ENCODE data around the gene APCDD1L.
A peak's percentile ranks its signal among the peaks of the same experiment; 100 is the strongest.
"Not testable (repeated sequence)": the region's sequence is repeated elsewhere in the genome, so short reads cannot be mapped to it uniquely, and the experiment has no call there.

The APCDD1L gene

DNA sequence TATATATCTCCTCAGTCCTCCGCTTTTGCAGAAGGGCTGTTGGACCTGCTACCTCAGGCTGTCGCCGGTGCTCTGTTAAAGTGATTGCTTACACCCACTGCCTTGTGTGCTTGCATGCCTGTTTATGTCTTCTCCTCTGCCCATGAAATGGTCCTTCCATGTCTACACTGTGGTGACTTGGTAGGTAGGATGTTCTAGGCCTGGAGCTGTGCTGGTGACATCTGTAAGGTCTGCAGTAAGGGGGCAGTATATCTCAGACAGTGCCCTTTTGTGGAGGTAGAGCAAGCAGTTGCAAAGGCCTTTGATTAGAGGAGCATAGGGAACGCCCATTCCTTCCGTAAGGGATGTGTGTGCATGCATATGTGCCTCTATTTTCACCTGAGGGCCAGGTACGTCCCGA is 85.9 kb downstream of the APCDD1L start:
- no peak overlapping the region for H3K4me2 ChIP-seq (ENCODE audit: low read depth, low read length, poor library complexity, severe bottlenecking)
- no peaks in the 10 kb centered on the region for H3F3A ChIP-seq (ENCODE audit: low read depth)
- H3K9ac ChIP-seq (ENCODE audit: low read depth, low read length, poor library complexity, severe bottlenecking), result no peak overlapping the region
- H3K9me2 ChIP-seq (replicated peaks; ENCODE audit: low read depth, low read length), result no peaks in the 10 kb centered on the region
- peaks cover 10% of the 10 kb centered on the region for H3K4me1 ChIP-seq (ENCODE audit: insufficient read depth, low read length, poor library complexity, severe bottlenecking)
- H3K9me3 ChIP-seq (ENCODE audit: insufficient read depth, low read depth, low read length), result no peaks in the 10 kb centered on the region
- peaks cover 40% of the 10 kb centered on the region for H4K20me1 ChIP-seq (ENCODE audit: insufficient read depth, low read length, poor library complexity, severe bottlenecking)
- H3K27me3 ChIP-seq (ENCODE audit: insufficient read depth, low read length, poor library complexity, severe bottlenecking), result no peaks in the 10 kb centered on the region
- H2AFZ ChIP-seq (ENCODE audit: low read length), result no peak overlapping the region
- TF ChIP-seq EZH2phosphoT487 (IDR thresholded peaks at IDR 0.05; ENCODE audit: borderline replicate concordance), result no peak
- TF ChIP-seq, protein P1, sequence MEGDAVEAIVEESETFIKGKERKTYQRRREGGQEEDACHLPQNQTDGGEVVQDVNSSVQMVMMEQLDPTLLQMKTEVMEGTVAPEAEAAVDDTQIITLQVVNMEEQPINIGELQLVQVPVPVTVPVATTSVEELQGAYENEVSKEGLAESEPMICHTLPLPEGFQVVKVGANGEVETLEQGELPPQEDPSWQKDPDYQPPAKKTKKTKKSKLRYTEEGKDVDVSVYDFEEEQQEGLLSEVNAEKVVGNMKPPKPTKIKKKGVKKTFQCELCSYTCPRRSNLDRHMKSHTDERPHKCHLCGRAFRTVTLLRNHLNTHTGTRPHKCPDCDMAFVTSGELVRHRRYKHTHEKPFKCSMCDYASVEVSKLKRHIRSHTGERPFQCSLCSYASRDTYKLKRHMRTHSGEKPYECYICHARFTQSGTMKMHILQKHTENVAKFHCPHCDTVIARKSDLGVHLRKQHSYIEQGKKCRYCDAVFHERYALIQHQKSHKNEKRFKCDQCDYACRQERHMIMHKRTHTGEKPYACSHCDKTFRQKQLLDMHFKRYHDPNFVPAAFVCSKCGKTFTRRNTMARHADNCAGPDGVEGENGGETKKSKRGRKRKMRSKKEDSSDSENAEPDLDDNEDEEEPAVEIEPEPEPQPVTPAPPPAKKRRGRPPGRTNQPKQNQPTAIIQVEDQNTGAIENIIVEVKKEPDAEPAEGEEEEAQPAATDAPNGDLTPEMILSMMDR (conservative IDR thresholded peaks at IDR 0.05; ENCODE audit: low read length), result 0 out of 2 replicates have a peak, but pooled peaks have one; percentile 22
- peaks cover 31% of the 10 kb centered on the region; the same call in 1 of the 2 replicates for H3K36me3 ChIP-seq (ENCODE audit: insufficient read depth, low read length)
- H3K79me2 ChIP-seq (ENCODE audit: insufficient read depth, low read length), result peaks cover 95% of the 10 kb centered on the region
- no peak overlapping the region for H3K4me3 ChIP-seq (ENCODE audit: low read length, poor library complexity, severe bottlenecking)

DNA sequence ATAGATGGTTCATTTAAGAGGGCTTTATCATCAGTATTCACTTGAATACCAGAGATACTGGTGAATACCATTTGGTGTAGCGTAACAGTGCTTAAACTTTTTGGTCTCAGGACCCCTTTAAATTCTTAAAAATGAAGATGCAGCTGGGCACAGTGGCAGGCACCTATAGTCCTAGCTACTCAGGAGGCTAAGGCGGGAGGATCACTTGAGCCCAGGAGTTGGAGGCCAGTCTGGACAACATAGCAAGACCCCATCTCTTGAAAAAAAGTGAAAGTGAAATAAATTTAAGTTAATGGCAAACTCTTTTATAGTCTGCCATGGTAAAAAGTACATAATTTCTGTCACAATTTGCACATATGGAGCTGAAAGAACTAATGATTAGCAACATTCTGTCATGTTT is 86.8 kb downstream of the APCDD1L start:
- Histone ChIP-seq H3K27me3 (ENCODE audit: insufficient read depth, low read length, poor library complexity, severe bottlenecking) (no peaks in the 10 kb centered on the region), H2AFZ (ENCODE audit: low read length) (no peak overlapping the region), H3F3A (ENCODE audit: low read depth) (no peaks in the 10 kb centered on the region), H3K36me3 (ENCODE audit: insufficient read depth, low read length) (peaks cover 36% of the 10 kb centered on the region; the same call in 1 of the 2 replicates), H3K79me2 (ENCODE audit: insufficient read depth, low read length) (peaks cover 94% of the 10 kb centered on the region), H3K4me2 (ENCODE audit: low read depth, low read length, poor library complexity, severe bottlenecking) (no peak overlapping the region), H3K4me1 (ENCODE audit: insufficient read depth, low read length, poor library complexity, severe bottlenecking) (peaks cover 10% of the 10 kb centered on the region), H3K9ac (ENCODE audit: low read depth, low read length, poor library complexity, severe bottlenecking) (no peak overlapping the region), H3K4me3 (ENCODE audit: low read length, poor library complexity, severe bottlenecking) (no peak overlapping the region), H3K9me3 (ENCODE audit: insufficient read depth, low read depth, low read length) (no peaks in the 10 kb centered on the region), H3K9me2 (replicated peaks; ENCODE audit: low read depth, low read length) (no peaks in the 10 kb centered on the region), H4K20me1 (ENCODE audit: insufficient read depth, low read length, poor library complexity, severe bottlenecking) (peaks cover 31% of the 10 kb centered on the region)
- TF ChIP-seq, protein P1 (conservative IDR thresholded peaks at IDR 0.05; ENCODE audit: low read length), result no peak
- TF ChIP-seq EZH2phosphoT487 (IDR thresholded peaks at IDR 0.05; ENCODE audit: borderline replicate concordance), result no peak

DNA sequence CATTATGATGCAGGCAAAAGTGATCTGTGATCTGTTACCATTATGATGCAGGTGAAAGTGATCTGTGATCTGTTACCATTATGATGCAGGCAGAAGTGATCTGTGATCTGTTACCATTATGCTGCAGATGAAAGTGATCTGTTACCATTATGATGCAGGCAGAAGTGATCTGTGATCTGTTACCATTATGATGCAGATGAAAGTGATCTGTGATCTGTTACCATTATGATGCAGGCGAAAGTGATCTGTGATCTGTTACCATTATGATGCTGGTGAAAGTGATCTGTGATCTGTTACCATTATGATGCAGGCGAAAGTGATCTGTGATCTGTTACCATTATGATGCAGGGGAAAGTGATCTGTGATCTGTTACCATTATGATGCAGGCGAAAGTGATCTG is 87.6 kb downstream of the APCDD1L start:
- H3K9me2 ChIP-seq (replicated peaks; ENCODE audit: low read depth, low read length); H3K4me1 ChIP-seq (ENCODE audit: insufficient read depth, low read length, poor library complexity, severe bottlenecking); H3K9me3 ChIP-seq (ENCODE audit: insufficient read depth, low read depth, low read length); H2AFZ ChIP-seq (ENCODE audit: low read length); H3K9ac ChIP-seq (ENCODE audit: low read depth, low read length, poor library complexity, severe bottlenecking); H3F3A ChIP-seq (ENCODE audit: low read depth); H3K4me3 ChIP-seq (ENCODE audit: low read length, poor library complexity, severe bottlenecking); H3K27me3 ChIP-seq (ENCODE audit: insufficient read depth, low read length, poor library complexity, severe bottlenecking); H3K4me2 ChIP-seq (ENCODE audit: low read depth, low read length, poor library complexity, severe bottlenecking): not testable (repeated sequence)
- peaks cover 40% of the 10 kb centered on the region; the same call in 1 of the 2 replicates for H3K36me3 ChIP-seq (ENCODE audit: insufficient read depth, low read length)
- H3K79me2 ChIP-seq (ENCODE audit: insufficient read depth, low read length), result peaks cover 86% of the 10 kb centered on the region
- H4K20me1 ChIP-seq (ENCODE audit: insufficient read depth, low read length, poor library complexity, severe bottlenecking), result peaks cover 28% of the 10 kb centered on the region

DNA sequence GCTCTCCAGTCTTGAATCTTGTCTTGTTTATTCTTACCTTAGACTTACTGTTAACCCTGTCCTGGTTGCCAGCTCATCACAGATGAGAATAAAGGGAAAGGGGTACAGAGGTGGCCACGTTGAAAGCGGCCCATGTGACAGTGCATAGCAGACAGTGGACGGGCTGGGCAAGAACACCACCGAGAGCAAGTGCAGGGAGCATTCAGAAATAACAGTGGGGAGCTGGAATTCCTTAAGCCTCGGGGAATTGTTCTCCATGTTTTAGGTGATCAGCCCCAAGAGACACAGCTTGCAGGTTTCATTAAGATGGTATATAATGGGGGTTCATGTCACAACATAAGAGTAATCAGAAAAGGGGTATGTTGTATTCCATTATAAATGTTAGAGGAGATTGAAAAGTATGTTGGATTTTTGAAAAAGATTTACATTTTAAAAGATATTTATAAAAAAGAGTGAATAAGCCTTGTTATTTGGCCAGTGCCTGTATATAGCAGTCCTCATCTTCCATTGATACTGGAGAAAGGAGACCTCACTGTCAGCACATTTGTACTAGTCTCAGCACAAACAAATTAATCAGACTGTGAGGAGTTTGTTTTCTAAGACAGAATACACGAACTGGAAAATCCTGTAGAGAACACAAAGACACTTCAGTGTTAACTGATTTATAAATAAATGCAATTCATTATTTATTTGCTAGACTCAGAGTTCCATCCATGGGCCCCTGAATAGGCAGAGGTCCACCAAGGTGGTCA is 90.8 kb downstream of the APCDD1L start:
- Histone ChIP-seq H3K4me2 (ENCODE audit: low read depth, low read length, poor library complexity, severe bottlenecking) (no peak overlapping the region), H3F3A (ENCODE audit: low read depth) (no peaks in the 10 kb centered on the region), H4K20me1 (ENCODE audit: insufficient read depth, low read length, poor library complexity, severe bottlenecking) (peaks cover 17% of the 10 kb centered on the region), H3K79me2 (ENCODE audit: insufficient read depth, low read length) (peaks cover 82% of the 10 kb centered on the region; the same call in 1 of the 2 replicates), H3K36me3 (ENCODE audit: insufficient read depth, low read length) (peaks cover 54% of the 10 kb centered on the region; the same call in 1 of the 2 replicates), H3K27me3 (ENCODE audit: insufficient read depth, low read length, poor library complexity, severe bottlenecking) (no peaks in the 10 kb centered on the region), H3K4me3 (ENCODE audit: low read length, poor library complexity, severe bottlenecking) (no peak overlapping the region), H3K4me1 (ENCODE audit: insufficient read depth, low read length, poor library complexity, severe bottlenecking) (no peaks in the 10 kb centered on the region), H2AFZ (ENCODE audit: low read length) (no peak overlapping the region), H3K9ac (ENCODE audit: low read depth, low read length, poor library complexity, severe bottlenecking) (no peak overlapping the region), H3K9me2 (replicated peaks; ENCODE audit: low read depth, low read length) (no peaks in the 10 kb centered on the region), H3K9me3 (ENCODE audit: insufficient read depth, low read depth, low read length) (no peaks in the 10 kb centered on the region)
- TF ChIP-seq, protein P1 (conservative IDR thresholded peaks at IDR 0.05; ENCODE audit: low read length), result no peak
- TF ChIP-seq EZH2phosphoT487 (IDR thresholded peaks at IDR 0.05; ENCODE audit: borderline replicate concordance), result no peak

All from Loucy (cell line).